Dedifferentiated amniotic fluid mesenchymal stem cell (primary cell): ENCODE results near the gene ZYG11A.

Experiments used
- DNase-seq: peaks from one replicate; pipeline ENCODE4 v3.0.0-alpha.2; 2016; ENCODE audit errors: extremely low spot score

ZYG11A gene

DNA sequence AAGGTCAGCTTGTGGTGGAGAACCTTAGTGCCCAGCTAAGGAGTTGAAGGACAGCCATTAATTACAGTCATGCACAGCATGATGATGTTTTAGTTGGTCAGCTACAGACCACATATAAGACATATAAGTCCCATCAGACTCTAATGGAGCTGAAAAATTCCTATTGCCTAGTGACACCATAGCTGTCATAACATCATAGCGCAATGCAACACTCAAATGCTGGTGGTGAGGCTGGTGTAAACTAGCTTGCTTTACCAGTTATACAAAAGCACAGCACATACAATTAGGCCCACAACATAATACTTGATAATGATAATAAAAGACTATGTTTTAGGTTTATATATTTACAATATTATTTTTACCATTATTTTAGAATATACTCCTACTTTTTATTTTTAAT lies 75.0 kb downstream of the ZYG11A start:
- DNase-seq = no peak

DNA sequence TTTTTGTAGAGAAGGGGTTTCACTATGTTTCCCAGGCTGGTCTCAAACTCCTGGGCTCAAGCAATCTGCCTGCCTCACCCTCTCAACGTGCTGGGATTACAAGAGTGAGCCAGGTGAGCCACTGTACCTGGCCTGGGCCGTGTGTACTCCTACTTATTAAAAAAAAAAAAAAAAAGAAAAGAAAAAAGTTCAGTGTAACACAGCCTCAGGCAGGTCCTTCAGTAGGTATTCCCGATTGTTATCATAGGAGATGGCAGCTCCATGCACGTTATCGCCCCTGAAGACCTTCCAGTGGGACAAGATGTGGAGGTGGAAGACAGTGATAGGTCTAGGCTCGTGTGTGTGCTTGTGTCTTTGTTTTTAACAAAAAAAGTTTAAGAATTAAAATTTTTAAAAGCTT lies 75.6 kb downstream of the ZYG11A start:
- DNase-seq = no peak

DNA sequence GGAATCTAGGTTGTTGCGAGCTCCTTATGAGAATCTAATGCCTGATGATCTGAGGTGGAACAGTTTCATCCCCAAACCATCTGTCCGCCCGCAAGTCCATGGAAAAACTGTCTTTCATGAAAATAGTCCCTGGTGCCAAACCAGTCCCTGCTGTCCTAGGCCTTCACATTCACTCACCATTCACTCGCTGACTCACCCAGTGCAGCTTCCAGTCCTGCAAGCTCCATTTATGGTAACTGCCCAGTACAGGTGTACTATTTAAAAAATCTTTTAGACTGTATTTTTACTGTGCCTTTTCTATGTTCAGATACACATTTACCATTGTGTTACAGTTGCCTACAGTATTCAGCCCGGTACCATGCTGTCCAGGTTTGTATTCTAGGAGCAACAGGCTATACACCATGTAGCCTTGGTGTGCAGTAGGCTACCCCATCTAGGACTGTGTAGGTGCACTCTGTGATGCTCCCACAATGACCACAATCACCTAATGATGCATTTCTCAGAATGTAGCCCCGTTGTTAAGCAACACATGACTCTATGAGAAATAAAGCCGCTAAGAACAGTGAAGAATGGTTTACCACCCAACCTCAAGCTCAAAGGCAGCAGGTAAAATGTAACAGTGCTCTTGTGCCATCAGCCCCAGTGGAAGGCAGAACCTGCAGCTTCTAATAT lies 76.6 kb downstream of the ZYG11A start:
- no peak for DNase-seq

DNA sequence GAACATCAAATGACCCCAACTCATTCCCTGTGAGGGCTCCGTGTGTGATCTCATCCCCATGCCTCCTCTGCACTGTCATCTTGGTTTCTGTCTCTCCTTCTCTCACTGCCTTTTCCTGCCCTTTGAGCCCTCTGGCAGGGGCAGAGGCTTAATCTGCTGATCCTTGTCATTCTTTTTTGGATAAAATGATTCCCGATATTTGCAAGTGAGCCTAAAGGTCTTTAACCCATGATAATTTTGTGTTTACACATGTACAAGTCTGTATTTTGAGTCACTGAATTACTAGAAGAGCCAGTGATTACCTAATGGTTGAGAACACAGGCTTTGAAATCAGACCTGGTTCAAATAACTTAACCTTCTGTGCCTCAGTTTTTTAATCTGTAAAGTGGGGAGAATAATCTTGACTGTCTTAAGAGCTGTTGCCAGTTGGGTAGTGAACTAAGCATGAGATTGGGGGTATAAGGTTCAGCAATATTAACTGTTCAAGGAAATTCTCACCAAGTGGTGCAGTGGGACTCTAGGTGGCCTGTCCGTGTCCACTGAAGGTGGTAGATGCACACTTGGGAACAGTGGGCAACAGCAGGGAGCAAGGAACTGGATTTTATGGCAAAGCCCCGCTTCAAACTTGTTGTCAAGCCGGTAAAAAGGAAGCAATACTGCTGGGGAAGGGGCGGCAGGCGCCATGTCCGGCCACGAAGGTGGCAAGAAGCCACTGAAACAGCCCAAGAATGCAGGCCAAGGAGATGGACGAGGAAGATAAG lies 77.3 kb downstream of the ZYG11A start:
- no peak for DNase-seq

DNA sequence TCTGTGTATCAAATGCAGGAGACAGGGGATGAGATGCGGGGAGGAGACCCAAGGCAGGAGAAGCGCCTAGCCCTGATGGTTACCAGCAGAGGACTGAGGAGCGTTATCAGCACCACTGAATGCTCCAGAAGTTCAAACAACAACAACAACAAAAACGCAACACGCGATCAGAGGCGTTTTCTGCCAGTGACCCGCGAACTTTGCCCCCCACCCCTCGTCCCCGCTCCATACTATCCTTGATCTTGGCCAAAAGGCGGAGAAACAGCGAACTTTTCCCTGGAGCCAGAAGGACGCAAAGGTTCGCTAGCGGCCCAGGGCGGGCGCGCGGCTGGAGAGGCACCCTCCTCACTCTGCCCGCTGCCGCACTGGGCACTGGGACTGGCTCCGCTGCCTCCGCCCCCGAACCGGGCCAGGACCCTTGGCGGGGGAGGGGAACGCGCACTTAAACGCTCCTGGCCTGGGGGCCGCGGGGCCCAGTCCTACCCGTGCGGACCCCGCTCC lies 78.3 kb downstream of the ZYG11A start:
- no peak for DNase-seq

DNA sequence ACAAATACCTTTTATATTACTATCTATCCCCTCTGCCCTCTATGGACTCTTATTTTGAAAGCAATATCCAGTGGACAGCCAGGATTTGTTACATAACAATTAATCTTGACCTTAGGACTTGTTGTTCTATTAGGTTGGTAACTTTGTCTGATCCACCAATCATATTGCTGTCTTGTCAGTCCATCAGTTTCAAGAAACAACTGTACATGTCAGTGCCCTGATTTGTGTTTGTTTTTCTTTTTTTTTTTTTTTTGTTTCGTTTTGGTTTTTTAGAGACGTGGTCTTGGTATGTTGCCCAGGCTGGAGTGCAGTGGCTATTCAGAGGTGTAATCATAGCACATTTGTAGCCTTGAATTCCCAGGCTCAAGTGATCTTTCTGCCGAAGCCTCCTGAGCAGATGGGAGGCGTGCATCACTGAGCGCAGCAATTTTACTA lies 83.0 kb downstream of the ZYG11A start:
- no peak for DNase-seq

DNA sequence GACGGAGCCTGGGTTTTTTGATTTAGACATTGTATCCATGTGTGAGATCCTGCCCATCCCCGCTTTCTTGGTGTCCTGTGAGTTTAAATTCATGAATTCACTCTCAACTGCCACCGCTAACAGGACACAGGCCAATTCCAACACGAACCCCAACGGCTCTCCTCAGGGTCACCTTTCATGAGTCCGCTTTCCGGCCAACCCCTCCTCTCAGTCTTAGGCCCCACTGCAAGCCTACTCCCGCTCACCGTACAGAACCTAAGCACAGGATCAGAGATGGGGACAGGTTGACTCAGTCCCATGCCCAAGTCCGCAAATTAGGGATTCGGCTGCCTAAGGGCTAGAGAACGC lies 84.3 kb downstream of the ZYG11A start:
- DNase-seq = no peak

DNA sequence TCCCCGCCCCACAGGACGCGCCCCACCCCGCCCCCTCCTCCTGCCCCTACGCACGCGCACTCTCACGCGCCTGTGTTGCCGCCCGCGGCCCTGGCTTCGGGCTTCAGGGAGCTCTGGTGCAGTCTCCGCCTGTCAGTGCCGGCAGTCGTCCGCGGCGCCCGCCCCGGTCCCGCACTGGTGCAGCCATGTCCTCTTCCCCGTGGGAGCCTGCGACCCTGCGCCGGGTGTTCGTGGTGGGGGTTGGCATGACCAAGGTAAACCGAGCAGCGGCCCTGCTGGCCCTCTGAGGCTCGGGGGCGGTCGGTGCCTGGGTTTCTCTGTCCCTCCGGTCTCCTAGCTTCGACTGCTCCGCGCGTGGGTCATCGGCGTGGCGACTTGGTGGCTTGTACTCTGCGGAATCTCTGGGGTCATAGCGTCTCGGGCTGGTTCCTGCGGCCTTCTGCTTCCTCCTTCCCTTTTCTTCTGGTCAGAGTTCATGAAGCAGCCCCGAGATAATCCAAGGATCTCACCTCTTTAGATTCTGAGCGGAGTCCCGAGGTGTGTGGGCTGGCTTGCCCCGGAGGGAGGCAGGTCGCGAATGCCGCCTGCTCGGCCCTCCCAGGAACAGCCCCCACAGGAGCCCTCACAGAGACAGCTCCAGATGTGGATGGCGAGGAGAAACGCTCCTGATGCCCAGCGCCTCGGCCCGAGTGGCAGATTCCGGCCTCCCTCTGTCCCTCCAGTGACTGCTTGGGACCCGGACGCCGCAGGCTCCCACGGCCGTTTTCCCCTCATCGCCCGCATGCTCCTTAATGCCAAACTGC lies 84.9 kb downstream of the ZYG11A start, which contains the start of gene SCP2:
TSS of gene SCP2 (plus strand) at position 65 of the 803 bp plus-strand sequence. CDS start at position 186, 121 bp downstream.
- peak; percentile 41 for DNase-seq

DNA sequence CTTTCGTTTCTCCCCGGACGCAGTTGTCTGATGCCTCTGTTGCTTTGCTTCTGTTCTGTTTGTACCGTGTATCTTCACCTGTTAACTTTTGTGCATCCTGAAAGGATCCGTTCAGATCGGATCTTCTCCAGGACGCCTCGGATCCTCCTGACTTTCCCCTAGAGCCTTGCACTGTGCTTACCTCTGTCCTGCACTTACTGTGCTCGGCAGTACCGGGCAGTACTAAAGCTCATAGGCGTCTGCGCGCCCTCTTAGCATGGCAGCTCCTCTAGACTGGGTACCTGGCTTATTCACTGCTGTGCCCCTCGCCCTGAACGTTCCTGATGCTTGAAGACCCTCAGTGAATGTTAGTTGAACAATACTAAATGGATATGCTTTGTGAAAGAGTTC lies 85.5 kb downstream of the ZYG11A start:
- DNase-seq = no peak

DNA sequence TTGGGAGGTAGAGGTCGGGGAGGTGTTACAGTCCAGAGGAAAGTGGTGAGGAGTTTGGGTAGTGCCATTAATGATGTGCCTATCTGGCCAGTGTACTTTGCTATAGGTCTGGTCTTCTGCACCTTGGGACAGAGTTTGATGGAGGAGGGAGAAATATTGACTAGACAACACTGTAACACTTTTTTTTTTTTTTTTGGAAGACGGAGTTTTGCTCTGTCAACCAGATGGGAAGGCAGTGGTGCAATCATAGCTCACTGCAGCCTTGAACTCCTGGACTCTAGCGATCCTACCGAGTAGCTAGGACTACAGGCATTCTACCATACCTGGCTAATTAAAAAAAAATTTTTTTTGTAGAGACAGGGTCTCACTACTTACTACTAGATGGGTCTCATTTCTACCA lies 86.5 kb downstream of the ZYG11A start:
- DNase-seq = no peak

DNA sequence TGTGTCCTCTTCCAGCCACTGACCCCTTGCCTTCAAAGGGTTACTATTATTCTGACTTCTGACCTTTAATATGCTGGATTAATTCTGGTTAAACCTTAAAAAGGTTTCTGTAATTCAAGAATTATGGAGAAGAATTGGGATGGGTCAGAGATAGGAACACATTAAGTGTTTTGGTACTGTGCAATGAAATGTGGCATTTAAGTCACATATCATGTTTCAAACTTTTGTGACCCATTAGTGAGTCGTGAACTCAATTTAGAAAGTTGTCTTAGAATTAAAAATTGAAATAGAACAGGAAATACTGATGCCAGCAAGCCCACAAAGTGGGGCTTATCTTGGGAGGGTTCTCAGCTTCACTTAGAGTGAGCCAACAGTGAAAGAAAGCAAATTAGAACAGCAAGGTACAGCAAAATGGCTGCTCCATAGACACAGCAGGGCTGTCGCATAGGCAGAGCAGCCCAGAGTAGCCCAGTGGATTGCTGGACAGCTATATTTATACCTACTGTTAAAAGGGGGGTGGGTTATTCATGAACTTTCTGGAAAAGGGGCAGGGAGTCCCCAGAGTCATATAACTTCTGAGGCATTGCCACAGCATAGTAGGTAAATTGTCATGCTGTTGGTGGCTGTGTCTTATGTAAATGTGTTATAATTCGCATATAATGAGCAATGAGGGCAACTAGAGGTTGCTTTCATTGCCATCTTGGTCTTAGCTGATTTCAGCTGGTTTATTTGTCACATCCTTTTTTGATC lies 95.0 kb downstream of the ZYG11A start:
- no peak for DNase-seq

DNA sequence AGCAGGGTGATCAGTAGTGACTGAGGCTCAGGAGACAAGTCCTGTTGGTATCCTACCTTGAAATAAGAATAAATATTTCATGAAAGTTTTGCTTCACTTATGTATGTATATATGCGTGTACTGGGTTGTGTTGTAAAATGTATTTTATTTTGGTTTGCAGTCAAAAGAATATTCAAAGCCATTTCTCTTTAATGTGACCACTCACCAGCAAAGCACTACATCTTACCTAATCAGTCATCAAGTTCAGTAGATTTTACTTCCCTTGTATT lies 95.6 kb downstream of the ZYG11A start:
- no peak for DNase-seq

DNA sequence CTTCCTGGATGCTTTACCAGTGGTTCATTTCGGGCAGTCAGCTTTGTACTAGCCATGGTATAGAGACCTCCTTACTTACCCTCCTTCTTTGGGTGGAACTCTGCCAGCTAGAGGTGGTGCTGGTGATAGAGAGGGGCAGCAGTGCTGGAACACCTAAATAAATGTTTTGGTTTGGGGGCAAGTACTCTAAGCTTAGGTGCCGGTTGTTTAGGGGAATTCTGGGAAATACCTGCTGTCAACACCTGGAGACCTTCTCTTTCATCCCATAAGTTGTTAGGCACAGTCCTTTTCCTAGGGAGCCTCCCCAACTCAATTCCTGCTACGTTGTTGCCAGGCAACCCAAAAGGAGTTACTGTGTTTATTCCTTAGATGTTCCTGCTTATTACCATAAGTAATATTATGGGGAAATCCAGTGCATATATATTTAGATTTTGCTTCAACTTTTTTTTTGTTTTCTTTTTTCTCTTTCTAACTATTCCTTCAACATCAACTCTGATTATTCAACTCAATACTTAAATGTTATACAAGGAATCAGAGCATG lies 101.4 kb downstream of the ZYG11A start:
- DNase-seq = no peak

DNA sequence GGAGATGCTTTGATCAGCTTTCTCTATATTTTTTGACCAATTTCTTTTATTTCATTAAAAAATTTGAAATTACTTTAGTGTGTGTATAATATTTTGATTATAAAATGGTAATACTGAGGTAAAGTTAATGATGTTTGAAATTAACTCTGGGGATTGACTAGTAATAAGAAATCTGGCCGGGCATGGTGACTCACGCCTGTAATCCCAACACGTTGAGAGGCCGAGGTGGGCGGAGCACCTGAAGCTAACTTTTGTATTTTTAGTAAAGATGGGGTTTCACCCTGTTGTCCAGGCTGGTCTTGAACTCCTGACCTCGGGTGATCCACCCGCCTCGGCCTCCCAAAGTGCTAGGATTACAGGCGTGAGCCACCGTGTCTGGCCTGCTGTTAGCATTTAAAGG lies 102.0 kb downstream of the ZYG11A start:
- DNase-seq = no peak
